Neutrophil (primary cell): Measurements from ENCODE around the gene ATP4B.

Source experiments
- H3K27ac ChIP-seq: fragments of 200-600 bp; sonication (generic); 2 replicates; pipeline ENCODE4 v1.5.1; 2016; ENCODE audit warnings: mild to moderate bottlenecking, moderate library complexity
- H3K27me3 ChIP-seq: fragments of 200-600 bp; sonication (generic); 2 replicates; pipeline ENCODE4 v1.6.0; 2016; ENCODE audit warnings: mild to moderate bottlenecking
- H3K36me3 ChIP-seq: fragments of 200-600 bp; sonication (generic); 2 replicates; pipeline ENCODE4 v1.5.1; 2017
- H3K4me1 ChIP-seq, 2 experiments: fragments of 200-600 bp in 1 of 2; sonication (generic) in 1 of 2; 1 replicate in 1 of 2; 2 replicates in 1 of 2; pipeline versions ENCODE4 v1.5.1 to v1.6.1; 2013 to 2016; ENCODE audit warnings: low read depth in 1 of 2, low read length in 1 of 2, mild to moderate bottlenecking in 1 of 2, moderate library complexity in 1 of 2; ENCODE audit not compliant: control insufficient read depth in 1 of 2, insufficient read depth in 1 of 2
- H3K4me3 ChIP-seq, 2 experiments: fragments of 200-600 bp in 1 of 2; sonication (generic) in 1 of 2; 1 replicate in 1 of 2; 2 replicates in 1 of 2; pipeline ENCODE4 v1.5.1; 2013 to 2016; ENCODE audit warnings: low read depth in 1 of 2, low read length in 1 of 2, mild to moderate bottlenecking in 1 of 2, moderate library complexity in 1 of 2
- H3K9me3 ChIP-seq: fragments of 200-600 bp; sonication (generic); 2 replicates; pipeline ENCODE4 v1.5.1; 2016
- TF ChIP-seq, protein P1 (sequence below): fragments of 200-600 bp; sonication (generic); IDR thresholded peaks from 2 replicates; pipeline ENCODE4 v1.5.1; 2016; ENCODE audit warnings: antibody characterized with exemption

The ATP4B gene

DNA sequence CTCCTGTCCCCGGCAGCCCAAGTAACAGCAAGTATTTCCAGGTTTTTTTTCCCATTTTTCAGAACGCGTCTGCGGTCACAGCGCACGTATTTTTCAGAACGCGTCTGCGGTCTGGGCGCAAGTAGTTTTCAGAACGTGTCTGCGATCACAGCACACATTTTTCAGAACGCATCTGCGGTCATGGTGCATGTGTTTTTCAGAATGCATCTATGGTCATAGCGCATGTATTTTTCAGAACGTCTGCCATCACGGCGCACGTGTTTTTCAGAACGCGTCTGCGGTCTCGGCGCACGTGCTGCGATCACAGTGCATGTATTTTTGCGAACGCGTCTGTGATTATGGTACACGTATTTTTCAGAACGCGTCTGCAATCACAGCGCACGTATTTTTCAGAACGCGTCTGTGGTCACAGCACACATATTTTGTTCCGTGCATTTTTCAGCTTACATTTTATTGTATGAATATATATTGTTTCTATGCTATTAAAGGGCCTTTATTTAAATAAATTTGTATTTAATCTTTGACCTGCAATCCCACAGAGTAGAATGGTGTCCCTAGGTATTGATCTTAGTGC lies 19.7 kb downstream of the ATP4B start:
- Histone ChIP-seq H3K4me1 (no peaks in the 10 kb centered on the region), H3K4me3 (no peak overlapping the region), H3K27me3 (no peaks in the 10 kb centered on the region), H3K36me3 (peaks cover 84% of the 10 kb centered on the region), H3K27ac (no peak overlapping the region), H3K9me3 (no peaks in the 10 kb centered on the region)
- TF ChIP-seq, protein P1, sequence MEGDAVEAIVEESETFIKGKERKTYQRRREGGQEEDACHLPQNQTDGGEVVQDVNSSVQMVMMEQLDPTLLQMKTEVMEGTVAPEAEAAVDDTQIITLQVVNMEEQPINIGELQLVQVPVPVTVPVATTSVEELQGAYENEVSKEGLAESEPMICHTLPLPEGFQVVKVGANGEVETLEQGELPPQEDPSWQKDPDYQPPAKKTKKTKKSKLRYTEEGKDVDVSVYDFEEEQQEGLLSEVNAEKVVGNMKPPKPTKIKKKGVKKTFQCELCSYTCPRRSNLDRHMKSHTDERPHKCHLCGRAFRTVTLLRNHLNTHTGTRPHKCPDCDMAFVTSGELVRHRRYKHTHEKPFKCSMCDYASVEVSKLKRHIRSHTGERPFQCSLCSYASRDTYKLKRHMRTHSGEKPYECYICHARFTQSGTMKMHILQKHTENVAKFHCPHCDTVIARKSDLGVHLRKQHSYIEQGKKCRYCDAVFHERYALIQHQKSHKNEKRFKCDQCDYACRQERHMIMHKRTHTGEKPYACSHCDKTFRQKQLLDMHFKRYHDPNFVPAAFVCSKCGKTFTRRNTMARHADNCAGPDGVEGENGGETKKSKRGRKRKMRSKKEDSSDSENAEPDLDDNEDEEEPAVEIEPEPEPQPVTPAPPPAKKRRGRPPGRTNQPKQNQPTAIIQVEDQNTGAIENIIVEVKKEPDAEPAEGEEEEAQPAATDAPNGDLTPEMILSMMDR: no peak

DNA sequence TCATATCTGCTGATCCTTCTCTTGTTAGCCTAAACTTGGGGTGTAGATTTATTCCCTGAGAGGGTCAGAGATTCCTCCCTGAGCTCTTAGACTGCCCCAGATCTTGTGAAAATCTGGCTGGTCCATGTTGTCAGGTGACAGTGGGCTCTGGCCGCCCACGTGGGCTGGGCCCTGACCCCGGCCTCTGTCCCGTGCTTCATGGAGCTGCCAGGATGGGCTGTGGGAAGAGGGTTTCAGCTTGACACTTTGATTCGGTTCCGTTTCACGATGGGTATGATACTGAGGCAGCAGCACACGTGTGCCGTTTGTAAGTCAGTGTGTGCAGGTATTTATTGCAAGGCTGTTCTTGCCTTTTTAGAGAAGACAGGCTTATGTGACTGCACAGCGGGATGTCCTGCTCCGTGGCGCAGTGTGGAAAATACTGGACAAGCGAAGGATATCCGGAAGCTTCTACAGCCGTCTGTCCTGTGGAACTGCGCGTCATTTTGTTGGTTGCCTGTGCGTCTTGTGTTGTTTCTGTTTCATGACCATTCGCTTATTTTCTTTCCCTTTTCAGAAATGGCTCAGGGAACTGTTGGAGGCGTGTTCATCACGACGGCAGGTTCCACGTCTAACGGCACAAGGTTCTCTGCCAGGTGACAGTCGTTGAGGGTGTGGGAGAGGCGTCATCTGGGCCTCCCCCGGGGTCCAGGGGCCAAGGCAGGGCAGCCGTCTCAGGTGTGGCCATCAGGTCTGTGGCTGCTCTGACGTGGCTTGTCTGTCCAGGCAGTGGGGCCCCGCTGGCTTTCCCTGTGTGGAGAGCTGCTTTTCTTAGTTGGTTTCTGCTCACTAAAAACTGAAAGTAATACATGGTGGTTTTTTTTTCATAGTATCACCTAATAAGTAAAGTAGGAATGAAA lies 20.5 kb downstream of the ATP4B start:
- H3K4me3 ChIP-seq: no peak overlapping the region
- H3K36me3 ChIP-seq: peaks cover 92% of the 10 kb centered on the region

DNA sequence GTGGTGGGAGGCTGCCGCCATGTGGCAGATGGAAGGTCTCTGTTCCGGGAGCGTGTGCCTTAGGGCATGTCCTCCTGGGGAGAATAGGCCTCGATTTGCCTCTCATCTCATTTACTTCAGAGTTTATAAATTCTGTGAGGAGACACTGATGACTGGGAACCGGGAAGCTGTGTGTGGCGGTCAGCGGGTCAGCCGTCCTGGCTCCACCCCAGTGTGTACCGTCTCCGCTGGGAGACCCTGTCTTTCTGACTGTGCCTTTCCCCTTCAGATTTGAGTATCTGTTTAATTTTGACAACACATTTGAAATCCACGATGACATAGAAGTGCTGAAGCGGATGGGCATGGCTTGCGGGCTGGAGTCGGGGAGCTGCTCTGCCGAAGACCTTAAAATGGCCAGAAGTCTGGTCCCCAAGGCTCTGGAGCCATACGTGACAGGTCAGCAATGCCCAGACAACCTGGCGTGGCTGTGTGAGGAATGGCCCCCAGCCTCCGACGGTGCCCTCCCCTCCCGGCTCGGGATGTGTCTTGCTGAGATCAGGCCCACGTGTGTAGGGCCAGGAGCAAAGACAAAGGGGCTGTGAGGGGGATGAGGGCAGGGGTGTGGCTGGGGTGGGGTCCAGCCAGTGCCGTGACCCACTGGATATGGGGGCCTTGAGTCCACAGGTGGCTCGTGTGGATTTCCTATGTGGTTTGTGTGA lies 21.6 kb downstream of the ATP4B start:
- H3K36me3 ChIP-seq: peaks cover 96% of the 10 kb centered on the region
- no peaks in the 10 kb centered on the region for H3K4me1 ChIP-seq
- H3K27me3 ChIP-seq: no peaks in the 10 kb centered on the region
- H3K27ac ChIP-seq: no peak overlapping the region
- TF ChIP-seq, protein P1: no peak
- no peak overlapping the region for H3K4me3 ChIP-seq
- H3K9me3 ChIP-seq: no peaks in the 10 kb centered on the region

More for the DNA sequence above, 20.5 kb downstream of the ATP4B start:
- no peaks in the 10 kb centered on the region for H3K9me3 ChIP-seq
- no peak overlapping the region for H3K27ac ChIP-seq
- no peaks in the 10 kb centered on the region for H3K27me3 ChIP-seq
- TF ChIP-seq, protein P1: no peak
- no peaks in the 10 kb centered on the region for H3K4me1 ChIP-seq

DNA sequence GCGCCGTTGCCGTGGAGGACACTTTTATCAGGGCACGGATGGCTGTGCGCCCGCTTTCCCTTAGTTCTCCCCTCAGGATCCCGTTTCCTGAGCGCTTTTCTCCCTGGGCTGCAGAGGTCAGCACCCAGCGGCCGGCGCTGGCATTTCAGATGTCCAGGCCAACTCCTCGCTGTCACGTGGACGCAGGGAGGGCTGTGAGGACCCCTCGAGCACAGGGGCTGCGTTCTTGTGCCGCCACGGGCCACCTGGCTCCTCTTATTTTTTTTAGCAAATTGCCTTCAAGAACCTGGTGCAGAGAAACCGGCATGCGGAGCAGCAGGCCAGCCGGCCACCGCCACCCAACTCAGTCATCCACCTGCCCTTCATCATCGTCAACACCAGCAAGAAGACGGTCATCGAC lies 22.3 kb downstream of the ATP4B start:
- Histone ChIP-seq H3K27me3 (no peaks in the 10 kb centered on the region), H3K4me3 (no peak overlapping the region), H3K27ac (no peak overlapping the region), H3K36me3 (peaks cover 96% of the 10 kb centered on the region), H3K9me3 (no peaks in the 10 kb centered on the region), H3K4me1 (no peaks in the 10 kb centered on the region)
- TF ChIP-seq, protein P1: no peak

DNA sequence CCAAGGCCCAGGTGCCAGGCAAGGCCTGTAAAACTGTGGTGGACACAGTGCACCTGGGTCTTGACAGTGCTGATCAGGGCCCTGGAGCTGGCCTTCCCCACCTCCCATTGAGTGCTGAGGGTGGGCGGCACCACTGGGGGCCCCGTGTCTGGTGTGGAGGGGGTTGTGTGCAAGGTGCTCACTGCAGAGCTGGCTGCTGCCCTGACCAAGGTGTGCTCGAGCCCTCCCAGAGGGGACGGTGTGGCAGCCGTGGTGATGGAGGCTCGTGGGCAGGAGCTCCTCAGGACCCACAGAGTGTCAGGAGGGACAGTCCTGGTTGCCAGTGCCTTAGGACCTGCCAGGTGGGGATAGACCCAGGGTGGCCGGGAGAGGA lies 23.0 kb downstream of the ATP4B start:
- Histone ChIP-seq H3K4me1 (no peaks in the 10 kb centered on the region), H3K27me3 (no peaks in the 10 kb centered on the region), H3K9me3 (no peaks in the 10 kb centered on the region), H3K27ac (no peak overlapping the region), H3K4me3 (no peak overlapping the region), H3K36me3 (peaks cover 96% of the 10 kb centered on the region)
- TF ChIP-seq, protein P1: no peak
